ENCODE measurements around the gene VEGFA. TPM values are rescaled to one million over a fixed set of nuclear protein-coding genes. Genes with fewer than 3 reads are reported as not detected.

The VEGFA gene
- total RNA-seq, 1 experiment from 2014 or later: 174 TPM

DNA sequence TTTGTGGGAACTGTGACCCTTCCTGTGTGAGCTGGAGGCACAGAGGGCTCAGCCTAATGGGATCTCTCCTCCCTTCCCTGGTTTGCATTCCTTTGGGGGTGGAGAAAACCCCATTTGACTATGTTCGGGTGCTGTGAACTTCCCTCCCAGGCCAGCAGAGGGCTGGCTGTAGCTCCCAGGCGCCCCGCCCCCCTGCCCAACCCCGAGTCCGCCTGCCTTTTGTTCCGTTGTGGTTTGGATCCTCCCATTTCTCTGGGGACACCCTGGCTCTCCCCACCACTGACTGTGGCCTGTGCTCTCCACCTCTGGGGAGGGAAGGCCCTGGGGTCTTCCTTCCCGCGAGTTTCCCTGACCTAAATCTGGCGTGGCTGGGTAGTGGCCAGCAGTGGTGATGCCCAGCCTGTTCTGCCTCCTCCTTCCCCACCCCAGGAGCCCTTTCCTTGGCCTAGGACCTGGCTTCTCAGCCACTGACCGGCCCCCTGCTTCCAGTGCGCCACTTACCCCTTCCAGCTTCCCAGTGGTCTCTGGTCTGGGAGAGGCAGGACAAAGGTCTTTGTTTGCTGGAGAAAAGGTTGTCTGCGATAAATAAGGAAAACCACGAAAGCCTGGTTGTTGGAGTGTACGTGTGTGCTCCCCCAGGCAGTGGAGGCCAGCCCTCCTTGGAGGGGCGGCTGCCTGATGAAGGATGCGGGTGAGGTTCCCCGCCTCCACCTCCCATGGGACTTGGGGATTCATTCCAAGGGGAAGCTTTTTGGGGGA lies 4.9 kb downstream of the VEGFA start:
- peak overlapping the region; percentile 97 for H3K27ac Mint-ChIP-seq (ENCODE audit: unreplicated experiment)
- no peaks in the 10 kb centered on the region for H3K9me3 ChIP-seq
- CTCF ChIA-PET: interaction anchor here (0.7 to 1.7 kb wide), 5 partner anchors 8 to 304 kb away, joined by 3 to 6 read pairs (median 4); no protein-coding TSS in a partner anchor
- BruUV-seq (replicated peaks): no TSS peak
- no peaks in the 10 kb centered on the region for H3K27me3 Mint-ChIP-seq (ENCODE audit: insufficient read depth, unreplicated experiment)
- peaks cover 100% of the 10 kb centered on the region for H3K36me3 Mint-ChIP-seq (ENCODE audit: insufficient read depth, unreplicated experiment)
- intact Hi-C loops (cut with micrococcal nuclease; ENCODE audit: unreplicated experiment): loop anchor here (1.0 to 5.0 kb wide), 3 partner anchors 23 to 227 kb away; no protein-coding TSS in a partner anchor
- peaks cover 30% of the 10 kb centered on the region for H3K36me3 ChIP-seq (ENCODE audit: control insufficient read depth, insufficient read depth, low read length)
- H3K9me3 Mint-ChIP-seq (ENCODE audit: unreplicated experiment): no peaks in the 10 kb centered on the region
- H3K4me1 ChIP-seq: peaks cover 27% of the 10 kb centered on the region
- peak overlapping the region; percentile 96 for H3K4me3 Mint-ChIP-seq (ENCODE audit: unreplicated experiment)
- H3K4me3 ChIP-seq (ENCODE audit: low read depth, low read length): no peak overlapping the region
- POLR2A ChIA-PET: interaction anchor here (0.6 to 0.7 kb wide), 3 partner anchors 12 to 152 kb away, joined by 3 to 4 read pairs (median 3); no protein-coding TSS in a partner anchor
- H3K27me3 ChIP-seq (replicated peaks; ENCODE audit: control insufficient read depth, insufficient read depth, low read length): no peaks in the 10 kb centered on the region
- DNase-seq: peak; percentile 69 to 77
- peaks cover 7% of the 10 kb centered on the region for H3K4me1 Mint-ChIP-seq (ENCODE audit: low read depth, unreplicated experiment)
- peak; percentile 91 to 95 for TF ChIP-seq CTCF (IDR thresholded peaks at IDR 0.05; ENCODE audit: insufficient read depth in 1 of 2, low read depth in 1 of 2, low read length in 1 of 2, severe bottlenecking in 1 of 2, unreplicated experiment in 1 of 2)

DNA sequence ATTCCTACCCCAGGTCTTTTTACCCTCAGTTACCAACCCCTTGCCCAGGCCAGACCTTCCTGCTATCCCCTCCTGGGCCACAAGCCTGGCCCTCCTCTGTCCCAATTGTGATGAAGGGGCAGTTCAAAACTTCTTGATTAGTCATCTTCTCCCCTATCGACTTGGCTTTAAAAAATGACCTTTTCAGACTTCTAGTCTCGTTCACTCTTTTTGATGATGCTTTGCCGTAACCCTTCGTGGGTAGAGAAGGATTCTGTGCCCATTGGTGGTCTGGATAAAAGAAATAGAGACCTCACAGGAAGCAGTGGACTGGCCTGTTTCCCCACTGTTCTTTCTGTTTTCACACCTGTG lies 5.5 kb downstream of the VEGFA start:
- H3K4me1 Mint-ChIP-seq (ENCODE audit: low read depth, unreplicated experiment): peaks cover 7% of the 10 kb centered on the region
- Histone ChIP-seq H3K4me1 (peaks cover 27% of the 10 kb centered on the region), H3K4me3 (ENCODE audit: low read depth, low read length) (no peak overlapping the region), H3K9me3 (no peaks in the 10 kb centered on the region), H3K36me3 (ENCODE audit: control insufficient read depth, insufficient read depth, low read length) (peaks cover 34% of the 10 kb centered on the region), H3K27me3 (replicated peaks; ENCODE audit: control insufficient read depth, insufficient read depth, low read length) (no peaks in the 10 kb centered on the region)
- ChIA-PET CTCF (no interaction called here), POLR2A (no interaction called here)
- H3K27me3 Mint-ChIP-seq (ENCODE audit: insufficient read depth, unreplicated experiment): no peaks in the 10 kb centered on the region
- no peak for DNase-seq
- peak overlapping the region; percentile 97 for H3K27ac Mint-ChIP-seq (ENCODE audit: unreplicated experiment)
- TF ChIP-seq CTCF (IDR thresholded peaks at IDR 0.05; ENCODE audit: insufficient read depth in 1 of 2, low read depth in 1 of 2, low read length in 1 of 2, severe bottlenecking in 1 of 2, unreplicated experiment in 1 of 2): no peak
- H3K9me3 Mint-ChIP-seq (ENCODE audit: unreplicated experiment): no peaks in the 10 kb centered on the region
- peak overlapping the region; percentile 96 for H3K4me3 Mint-ChIP-seq (ENCODE audit: unreplicated experiment)
- BruUV-seq (replicated peaks): no TSS peak
- intact Hi-C loops (cut with micrococcal nuclease; ENCODE audit: unreplicated experiment): no loop called here
- peaks cover 100% of the 10 kb centered on the region for H3K36me3 Mint-ChIP-seq (ENCODE audit: insufficient read depth, unreplicated experiment)

GRCh38 chr6:43776115-43776798 lies 6.2 kb downstream of the VEGFA start:
- Histone ChIP-seq H3K27me3 (replicated peaks; ENCODE audit: control insufficient read depth, insufficient read depth, low read length) (no peaks in the 10 kb centered on the region), H3K4me1 (peaks cover 27% of the 10 kb centered on the region), H3K9me3 (no peaks in the 10 kb centered on the region), H3K36me3 (ENCODE audit: control insufficient read depth, insufficient read depth, low read length) (peaks cover 34% of the 10 kb centered on the region), H3K4me3 (ENCODE audit: low read depth, low read length) (no peak overlapping the region)
- ChIA-PET POLR2A (no interaction called here), CTCF (interaction anchor here (0.7 kb wide), 1 partner anchor 54 kb away, joined by 3 read pairs; no protein-coding TSS in a partner anchor)
- Mint-ChIP-seq H3K9me3 (ENCODE audit: unreplicated experiment) (no peaks in the 10 kb centered on the region), H3K27ac (ENCODE audit: unreplicated experiment) (peak overlapping the region; percentile 97), H3K27me3 (ENCODE audit: insufficient read depth, unreplicated experiment) (no peaks in the 10 kb centered on the region), H3K4me1 (ENCODE audit: low read depth, unreplicated experiment) (peaks cover 7% of the 10 kb centered on the region), H3K4me3 (ENCODE audit: unreplicated experiment) (no peak overlapping the region), H3K36me3 (ENCODE audit: insufficient read depth, unreplicated experiment) (peaks cover 100% of the 10 kb centered on the region)
- no peak for DNase-seq
- intact Hi-C loops (cut with micrococcal nuclease; ENCODE audit: unreplicated experiment): no loop called here
- TF ChIP-seq CTCF (IDR thresholded peaks at IDR 0.05; ENCODE audit: insufficient read depth in 1 of 2, low read depth in 1 of 2, low read length in 1 of 2, severe bottlenecking in 1 of 2, unreplicated experiment in 1 of 2): no peak
- BruUV-seq (replicated peaks): no TSS peak

Measured in Caco-2 (cell line).